Glutamatergic neuron (in vitro differentiated cells): ENCODE measurements around the gene DSG3. TPM values are rescaled to one million over a fixed set of nuclear protein-coding genes. Genes with fewer than 3 reads are reported as not detected.

ENCODE experiments used
- DNase-seq: peaks from one replicate; pipeline ENCODE4 v3.0.0; 2022
- H3K27ac Mint-ChIP-seq: one replicate; pipeline ENCODE4 v1.8.0; 2020; ENCODE audit warnings: mild to moderate bottlenecking, mixed read lengths, inconsistent platforms; ENCODE audit not compliant: unreplicated experiment
- H3K27me3 Mint-ChIP-seq: one replicate; pipeline ENCODE4 v1.8.0; 2020; ENCODE audit warnings: mild to moderate bottlenecking, moderate library complexity, mixed read lengths, inconsistent platforms; ENCODE audit not compliant: unreplicated experiment
- H3K36me3 Mint-ChIP-seq: one replicate; pipeline ENCODE4 v1.8.0; 2020; ENCODE audit warnings: mild to moderate bottlenecking, mixed read lengths, inconsistent platforms; ENCODE audit not compliant: unreplicated experiment
- H3K4me1 Mint-ChIP-seq: one replicate; pipeline ENCODE4 v1.8.0; 2020; ENCODE audit warnings: mild to moderate bottlenecking, low read depth, mixed read lengths, inconsistent platforms; ENCODE audit not compliant: unreplicated experiment
- H3K4me3 Mint-ChIP-seq: one replicate; pipeline ENCODE4 v1.8.0; 2020; ENCODE audit warnings: mild to moderate bottlenecking, mixed read lengths, inconsistent platforms; ENCODE audit not compliant: unreplicated experiment
- H3K9me3 Mint-ChIP-seq: one replicate; pipeline ENCODE4 v1.8.0; 2020; ENCODE audit warnings: mild to moderate bottlenecking, moderate library complexity, mixed read lengths, inconsistent platforms; ENCODE audit not compliant: unreplicated experiment
- total RNA-seq: library from RNA; stranded (reverse); fragmentation: NEBNext Ultra II Directional; extraction: Animal tissue kit (Norgen Biotek cat#: 25700); gene quantifications from one replicate; pipeline ENCODE4 v1.2.1, GENCODE V29; 2021; ENCODE audit not compliant: unreplicated experiment
- TF ChIP-seq, protein P1 (sequence below): fragments of 200-600 bp; sonication (generic); IDR thresholded peaks from one replicate; pipeline ENCODE4 v1.5.0; 2021; ENCODE audit not compliant: partially characterized antibody, unreplicated experiment

The DSG3 gene
- total RNA-seq, 1 donor from 2014 or later: not detected

- DNase-seq: no peak
- H3K4me3 Mint-ChIP-seq: no peak overlapping the region
- no peak overlapping the region for H3K27ac Mint-ChIP-seq
- H3K4me1 Mint-ChIP-seq: no peaks in the 10 kb centered on the region
- no peaks in the 10 kb centered on the region for H3K36me3 Mint-ChIP-seq
- no peaks in the 10 kb centered on the region for H3K9me3 Mint-ChIP-seq
- H3K27me3 Mint-ChIP-seq: no peaks in the 10 kb centered on the region
- TF ChIP-seq, protein P1, sequence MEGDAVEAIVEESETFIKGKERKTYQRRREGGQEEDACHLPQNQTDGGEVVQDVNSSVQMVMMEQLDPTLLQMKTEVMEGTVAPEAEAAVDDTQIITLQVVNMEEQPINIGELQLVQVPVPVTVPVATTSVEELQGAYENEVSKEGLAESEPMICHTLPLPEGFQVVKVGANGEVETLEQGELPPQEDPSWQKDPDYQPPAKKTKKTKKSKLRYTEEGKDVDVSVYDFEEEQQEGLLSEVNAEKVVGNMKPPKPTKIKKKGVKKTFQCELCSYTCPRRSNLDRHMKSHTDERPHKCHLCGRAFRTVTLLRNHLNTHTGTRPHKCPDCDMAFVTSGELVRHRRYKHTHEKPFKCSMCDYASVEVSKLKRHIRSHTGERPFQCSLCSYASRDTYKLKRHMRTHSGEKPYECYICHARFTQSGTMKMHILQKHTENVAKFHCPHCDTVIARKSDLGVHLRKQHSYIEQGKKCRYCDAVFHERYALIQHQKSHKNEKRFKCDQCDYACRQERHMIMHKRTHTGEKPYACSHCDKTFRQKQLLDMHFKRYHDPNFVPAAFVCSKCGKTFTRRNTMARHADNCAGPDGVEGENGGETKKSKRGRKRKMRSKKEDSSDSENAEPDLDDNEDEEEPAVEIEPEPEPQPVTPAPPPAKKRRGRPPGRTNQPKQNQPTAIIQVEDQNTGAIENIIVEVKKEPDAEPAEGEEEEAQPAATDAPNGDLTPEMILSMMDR: no peak
Observed at GRCh38 chr18:31402026-31402373, 45.5 kb upstream of the DSG3 start.

DNA sequence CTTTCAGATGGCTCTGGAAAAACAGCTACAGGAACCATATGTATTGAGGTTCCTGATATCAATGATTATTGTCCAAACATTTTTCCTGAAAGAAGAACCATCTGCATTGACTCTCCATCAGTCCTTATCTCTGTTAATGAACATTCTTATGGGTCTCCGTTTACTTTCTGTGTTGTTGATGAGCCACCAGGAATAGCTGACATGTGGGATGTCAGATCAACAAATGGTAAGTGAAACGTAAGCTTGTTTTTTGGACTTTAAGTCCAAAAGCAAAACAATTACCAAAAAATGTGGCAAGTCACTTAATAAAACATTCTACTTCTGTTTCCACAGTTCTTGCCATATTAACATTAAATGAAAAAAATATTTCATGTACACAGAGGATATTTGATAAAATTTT lies 44.1 kb upstream of the DSG3 start:
- Mint-ChIP-seq H3K27ac (no peak overlapping the region), H3K36me3 (no peaks in the 10 kb centered on the region), H3K9me3 (no peaks in the 10 kb centered on the region), H3K4me3 (no peak overlapping the region), H3K4me1 (no peaks in the 10 kb centered on the region), H3K27me3 (no peaks in the 10 kb centered on the region)
- no peak for DNase-seq
- TF ChIP-seq, protein P1: no peak

GRCh38 chr18:31407649-31408048 lies 39.9 kb upstream of the DSG3 start:
- no peaks in the 10 kb centered on the region for H3K4me1 Mint-ChIP-seq
- TF ChIP-seq, protein P1: no peak
- DNase-seq: no peak
- H3K36me3 Mint-ChIP-seq: no peaks in the 10 kb centered on the region
- no peaks in the 10 kb centered on the region for H3K27me3 Mint-ChIP-seq
- no peak overlapping the region for H3K4me3 Mint-ChIP-seq
- H3K27ac Mint-ChIP-seq: no peak overlapping the region
- no peaks in the 10 kb centered on the region for H3K9me3 Mint-ChIP-seq

- Mint-ChIP-seq H3K36me3 (no peaks in the 10 kb centered on the region), H3K4me3 (no peak overlapping the region), H3K9me3 (no peaks in the 10 kb centered on the region), H3K27me3 (no peaks in the 10 kb centered on the region), H3K4me1 (no peaks in the 10 kb centered on the region), H3K27ac (no peak overlapping the region)
- TF ChIP-seq, protein P1: no peak
- DNase-seq: no peak
Observed at GRCh38 chr18:31409276-31409675, 38.3 kb upstream of the DSG3 start.

GRCh38 chr18:31410716-31411483 lies 36.6 kb upstream of the DSG3 start:
- no peaks in the 10 kb centered on the region for H3K9me3 Mint-ChIP-seq
- TF ChIP-seq, protein P1: no peak
- H3K36me3 Mint-ChIP-seq: no peaks in the 10 kb centered on the region
- no peaks in the 10 kb centered on the region for H3K27me3 Mint-ChIP-seq
- DNase-seq: no peak
- H3K27ac Mint-ChIP-seq: no peak overlapping the region
- no peaks in the 10 kb centered on the region for H3K4me1 Mint-ChIP-seq
- H3K4me3 Mint-ChIP-seq: no peak overlapping the region
